Activated B cell treated with CpG ODN at 0.5 μM for 24 hours (primary cell): Measurements from ENCODE around the gene SOX6. TPM values are rescaled to one million over a fixed set of nuclear protein-coding genes. Genes with fewer than 3 reads are reported as not detected.

ENCODE experiments used
- ATAC-seq: fragments of 200-7000 bp; cut with Tn5 transposase; one replicate; pipeline ENCODE4 v1.10.0; 2021; ENCODE audit warnings: low read depth, mild to moderate bottlenecking, moderate library complexity
- CTCF ChIA-PET: fragments of 350-600 bp; sonication (Branson Sonifier 250); formaldehyde crosslinking; loops from one replicate; lab custom pipeline; 2021; ENCODE audit warnings: antibody characterized with exemption; lab: Charles Lee
- POLR2A ChIA-PET: fragments of 350-600 bp; sonication (Branson Sonifier 250); formaldehyde crosslinking; loops from one replicate; lab custom pipeline; 2021; ENCODE audit warnings: antibody characterized with exemption; lab: Charles Lee
- DNase-seq: peaks from one replicate; pipeline ENCODE4 v3.0.0; 2022
- H3K27ac Mint-ChIP-seq: one replicate; pipeline ENCODE4 v1.8.0; 2020; ENCODE audit warnings: mixed read lengths
- H3K27me3 Mint-ChIP-seq: one replicate; pipeline ENCODE4 v1.8.0; 2021; ENCODE audit warnings: mixed read lengths
- H3K36me3 Mint-ChIP-seq: one replicate; pipeline ENCODE4 v1.8.0; 2021; ENCODE audit warnings: low read depth, mixed read lengths
- H3K4me1 Mint-ChIP-seq: one replicate; pipeline ENCODE4 v1.8.0; 2021; ENCODE audit warnings: mixed read lengths
- H3K4me3 Mint-ChIP-seq: one replicate; pipeline ENCODE4 v1.8.0; 2020; ENCODE audit warnings: mild to moderate bottlenecking, mixed read lengths
- H3K9me3 Mint-ChIP-seq: one replicate; pipeline ENCODE4 v1.8.0; 2020; ENCODE audit warnings: mixed read lengths
- CTCF ChIP-seq: fragments of 200-600 bp; IDR thresholded peaks from one replicate; pipeline ENCODE4 v1.8.0; 2022; ENCODE audit warnings: antibody characterized with exemption, mild to moderate bottlenecking
- intact Hi-C: fragments of 100-400 bp; cut with micrococcal nuclease; formaldehyde crosslinking; loops from one replicate; pipeline ENCODE4 v1.15.1; 2024
- total RNA-seq: library from RNA; stranded (reverse); gene quantifications from 2 replicates; pipeline ENCODE4 v1.2.3, GENCODE V29; 2022

The SOX6 gene
- total RNA-seq, 1 donor from 2014 or later, result not detected

- CTCF ChIA-PET, result no interaction called here
- Mint-ChIP-seq H3K36me3 (no peaks in the 10 kb centered on the region), H3K27ac (no peak overlapping the region), H3K4me1 (no peaks in the 10 kb centered on the region), H3K9me3 (no peaks in the 10 kb centered on the region), H3K4me3 (no peak overlapping the region), H3K27me3 (no peaks in the 10 kb centered on the region)
- intact Hi-C loops, result no loop called here
- POLR2A ChIA-PET, result no interaction called here
- no peak for TF ChIP-seq CTCF
- ATAC-seq (no peak), DNase-seq (no peak)
Observed at GRCh38 chr11:15977116-15977515, 379.2 kb downstream of the SOX6 start.

GRCh38 chr11:15976433-15977045 lies 379.8 kb downstream of the SOX6 start:
- H3K4me3 Mint-ChIP-seq, result no peak overlapping the region
- CTCF ChIA-PET, result no interaction called here
- intact Hi-C loops, result no loop called here

GRCh38 chr11:15975742-15976141 lies 380.6 kb downstream of the SOX6 start:
- ChIA-PET CTCF (no interaction called here), POLR2A (no interaction called here)
- H3K4me1 Mint-ChIP-seq, result no peaks in the 10 kb centered on the region
- no peaks in the 10 kb centered on the region for H3K36me3 Mint-ChIP-seq
- DNase-seq (no peak), ATAC-seq (no peak)
- intact Hi-C loops, result no loop called here
- TF ChIP-seq CTCF, result no peak
- H3K9me3 Mint-ChIP-seq, result no peaks in the 10 kb centered on the region
- H3K27ac Mint-ChIP-seq, result no peak overlapping the region
- H3K27me3 Mint-ChIP-seq, result no peaks in the 10 kb centered on the region
- no peak overlapping the region for H3K4me3 Mint-ChIP-seq

More at GRCh38 chr11:15976433-15977045, 379.8 kb downstream of the SOX6 start:
- ATAC-seq (no peak), DNase-seq (no peak)
- Mint-ChIP-seq H3K27ac (no peak overlapping the region), H3K4me1 (no peaks in the 10 kb centered on the region), H3K9me3 (no peaks in the 10 kb centered on the region), H3K36me3 (no peaks in the 10 kb centered on the region), H3K27me3 (no peaks in the 10 kb centered on the region)
- TF ChIP-seq CTCF, result no peak
- POLR2A ChIA-PET, result no interaction called here

GRCh38 chr11:15972838-15973237 lies 383.5 kb downstream of the SOX6 start:
- DNase-seq (no peak), ATAC-seq (no peak)
- intact Hi-C loops, result no loop called here
- Mint-ChIP-seq H3K36me3 (no peaks in the 10 kb centered on the region), H3K4me1 (no peaks in the 10 kb centered on the region), H3K9me3 (no peaks in the 10 kb centered on the region), H3K27ac (no peak overlapping the region), H3K4me3 (no peak overlapping the region), H3K27me3 (no peaks in the 10 kb centered on the region)
- no peak for TF ChIP-seq CTCF
- POLR2A ChIA-PET, result no interaction called here
- CTCF ChIA-PET, result no interaction called here

GRCh38 chr11:15971215-15971546 lies 385.2 kb downstream of the SOX6 start:
- no peaks in the 10 kb centered on the region for H3K4me1 Mint-ChIP-seq
- CTCF ChIA-PET, result no interaction called here
- intact Hi-C loops, result no loop called here
- no peak for ATAC-seq
- no peak for DNase-seq
- POLR2A ChIA-PET, result no interaction called here
- H3K36me3 Mint-ChIP-seq, result no peaks in the 10 kb centered on the region
- no peaks in the 10 kb centered on the region for H3K9me3 Mint-ChIP-seq
- no peak for TF ChIP-seq CTCF
- no peaks in the 10 kb centered on the region for H3K27me3 Mint-ChIP-seq
- no peak overlapping the region for H3K4me3 Mint-ChIP-seq
- no peak overlapping the region for H3K27ac Mint-ChIP-seq
